Activated CD8-positive, alpha-beta memory T cell treated with anti-CD3 and anti-CD28 coated beads, Interleukin-2, amount 50 U/mL, for 24 hours (primary cell): ENCODE data around the gene ERC2.

ENCODE experiments used
- DNase-seq: peaks from one replicate; pipeline ENCODE4 v3.0.0-alpha.2; 2020; ENCODE audit errors: extremely low read depth

Gene ERC2

GRCh38 chr3:55935241-55935640 is 533.0 kb downstream of the ERC2 start:
- no peak for DNase-seq

- no peak for DNase-seq
Observed at GRCh38 chr3:55934771-55935170, 533.5 kb downstream of the ERC2 start.

- no peak for DNase-seq
Observed at GRCh38 chr3:55929154-55929869, 539.0 kb downstream of the ERC2 start.

- no peak for DNase-seq
Observed at GRCh38 chr3:55923626-55924025, 544.6 kb downstream of the ERC2 start.

DNA sequence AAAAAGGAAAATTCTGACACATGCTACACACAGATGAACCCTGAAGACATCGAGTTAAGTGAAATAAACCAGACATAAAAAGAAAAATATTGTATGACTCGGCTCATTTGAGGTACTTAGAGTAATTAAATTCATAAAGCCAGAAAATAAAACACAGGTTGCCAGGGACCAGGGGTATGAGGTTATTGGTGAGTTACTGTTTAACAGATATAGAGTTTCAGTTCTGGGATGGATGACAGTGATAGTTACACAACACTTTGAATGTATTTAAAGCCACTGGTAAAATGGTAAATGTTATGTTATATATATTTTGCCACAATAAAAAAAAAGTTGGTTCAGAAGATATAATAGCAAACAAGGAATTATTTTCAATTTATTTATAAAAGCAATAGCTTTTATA is 545.1 kb downstream of the ERC2 start:
- no peak for DNase-seq

DNA sequence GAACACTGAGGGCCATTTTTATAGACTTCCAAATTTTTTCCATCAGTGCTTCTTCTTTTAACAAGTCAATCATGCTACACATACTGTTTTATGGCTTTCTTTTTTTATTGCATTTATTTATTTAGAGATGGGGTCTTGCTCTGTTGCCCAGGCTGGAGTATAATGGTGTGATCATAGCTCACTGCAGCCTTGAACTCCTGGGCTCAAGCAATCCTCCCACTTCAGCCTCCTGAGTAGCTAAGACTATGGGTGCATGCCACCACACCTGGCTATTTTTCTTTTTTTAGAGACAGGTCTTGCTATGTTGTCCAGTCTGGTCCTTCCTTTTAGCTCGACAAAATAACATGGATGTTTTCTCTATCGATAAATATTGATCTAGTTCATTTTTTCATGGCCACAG is 555.4 kb downstream of the ERC2 start:
- DNase-seq = no peak

- no peak for DNase-seq
Observed at GRCh38 chr3:55911266-55911665, 557.0 kb downstream of the ERC2 start.

- DNase-seq = no peak
Observed at GRCh38 chr3:55910543-55910942, 557.7 kb downstream of the ERC2 start.

GRCh38 chr3:55909373-55909772 is 558.9 kb downstream of the ERC2 start:
- DNase-seq = no peak

GRCh38 chr3:55907616-55908015 is 560.7 kb downstream of the ERC2 start:
- no peak for DNase-seq

- DNase-seq = no peak
Observed at GRCh38 chr3:55906896-55907295, 561.4 kb downstream of the ERC2 start.

DNA sequence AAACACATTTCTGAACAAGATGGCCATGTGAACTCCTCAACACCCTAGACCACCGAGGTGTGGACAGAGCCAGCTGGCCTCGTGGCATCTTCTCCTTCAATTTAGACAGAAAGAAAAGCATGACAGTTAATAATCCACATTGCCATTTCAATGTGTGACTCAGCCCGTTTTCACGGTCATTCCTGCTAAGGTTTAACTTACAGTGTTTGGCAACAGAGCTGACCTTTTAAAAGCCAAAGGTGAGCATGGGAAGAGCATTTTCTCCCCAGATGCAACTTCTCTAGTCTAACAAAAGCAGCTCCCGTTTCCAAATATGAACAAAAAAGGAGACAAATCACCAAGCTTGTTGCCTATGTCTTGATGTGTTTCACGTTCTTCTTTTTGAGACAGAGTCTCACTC is 563.6 kb downstream of the ERC2 start:
- no peak for DNase-seq

DNA sequence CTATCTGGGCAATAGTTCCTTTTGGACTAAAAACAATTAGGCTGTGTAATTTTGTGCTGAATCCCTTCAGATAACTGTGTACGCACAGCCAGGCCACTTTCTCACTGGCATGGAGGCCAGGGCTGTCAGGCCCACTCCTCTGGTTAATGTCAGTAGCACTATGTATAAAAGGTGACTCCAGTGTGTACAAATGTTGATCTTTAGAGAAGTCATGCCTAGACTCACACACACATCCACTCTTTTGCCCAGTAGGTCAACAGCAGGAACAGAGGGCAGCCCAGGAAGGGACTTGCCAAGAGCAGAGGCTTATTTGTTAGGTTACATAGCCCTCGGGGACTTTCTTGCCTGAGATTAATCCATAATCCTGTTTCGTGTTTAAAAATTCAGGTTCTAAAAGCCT is 564.6 kb downstream of the ERC2 start:
- DNase-seq = no peak

- DNase-seq = no peak
Observed at GRCh38 chr3:55902221-55902900, 565.9 kb downstream of the ERC2 start.

DNA sequence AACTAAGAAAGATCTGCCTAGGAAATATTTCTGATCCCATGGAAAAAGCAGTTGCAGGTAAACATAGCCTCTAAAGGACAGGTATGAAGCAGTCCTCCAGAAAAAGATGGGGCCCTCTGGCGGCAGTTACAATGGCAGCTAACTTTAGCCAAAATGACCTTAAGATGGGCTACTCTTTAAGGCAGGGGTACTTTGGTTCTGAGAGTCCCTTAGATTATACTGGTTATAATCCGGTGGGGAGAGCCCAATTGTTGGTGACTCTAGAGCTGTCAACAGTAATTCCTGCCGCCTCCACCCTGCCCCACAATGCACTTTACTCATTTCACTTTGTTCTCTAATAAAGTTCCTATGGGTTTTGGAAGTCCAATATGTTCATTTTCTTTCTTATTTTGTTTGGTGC is 568.4 kb downstream of the ERC2 start:
- DNase-seq = no peak

GRCh38 chr3:55897573-55898224 is 570.6 kb downstream of the ERC2 start:
- DNase-seq = no peak

GRCh38 chr3:55895897-55896566 is 572.2 kb downstream of the ERC2 start:
- DNase-seq = no peak

DNA sequence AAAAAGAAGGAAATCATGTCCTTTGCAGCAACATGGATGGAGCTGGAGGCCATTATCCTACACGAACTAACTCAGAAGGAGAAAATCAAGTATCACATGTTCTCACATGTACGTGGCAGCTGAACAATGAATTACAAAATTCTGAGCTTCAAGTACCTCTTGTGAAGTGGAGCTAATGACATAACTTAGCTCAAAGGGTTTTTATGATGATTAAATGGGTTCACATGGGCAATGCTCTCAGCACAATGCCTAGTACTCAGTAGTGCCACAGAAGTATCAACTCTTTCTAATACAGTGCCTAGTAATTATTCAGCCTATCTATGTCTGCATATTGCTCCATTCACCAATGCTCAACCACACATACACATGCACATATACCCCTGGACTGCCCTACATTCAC is 573.7 kb downstream of the ERC2 start:
- DNase-seq = no peak

DNA sequence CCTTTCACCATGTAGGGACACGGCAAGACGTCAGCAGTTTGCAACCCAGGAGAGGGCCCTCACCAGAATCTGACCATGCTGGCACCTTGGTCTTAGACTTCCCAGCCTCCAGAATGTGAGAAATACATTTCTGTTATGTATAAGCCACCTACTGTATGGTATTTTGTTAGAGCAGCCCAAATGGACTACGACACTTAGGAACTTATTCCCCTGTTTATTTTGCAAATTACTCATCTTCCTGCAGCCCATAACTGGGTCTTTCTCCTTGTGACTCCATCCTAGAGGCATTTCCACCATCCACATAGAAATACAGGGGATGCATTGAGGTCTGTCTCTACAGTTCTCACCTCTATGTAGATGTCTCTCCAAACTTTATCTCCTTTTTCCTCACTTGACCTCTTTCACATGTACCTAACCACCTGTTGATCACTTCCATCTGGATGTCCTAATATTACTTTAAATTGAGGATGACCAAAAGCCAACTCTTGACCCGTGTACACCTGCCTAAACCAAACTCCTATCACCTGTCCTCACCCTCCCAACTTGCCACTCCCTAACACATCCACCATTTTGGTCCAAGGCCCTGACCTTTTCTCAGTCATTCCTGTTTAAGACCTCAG is 575.1 kb downstream of the ERC2 start:
- DNase-seq = no peak

DNA sequence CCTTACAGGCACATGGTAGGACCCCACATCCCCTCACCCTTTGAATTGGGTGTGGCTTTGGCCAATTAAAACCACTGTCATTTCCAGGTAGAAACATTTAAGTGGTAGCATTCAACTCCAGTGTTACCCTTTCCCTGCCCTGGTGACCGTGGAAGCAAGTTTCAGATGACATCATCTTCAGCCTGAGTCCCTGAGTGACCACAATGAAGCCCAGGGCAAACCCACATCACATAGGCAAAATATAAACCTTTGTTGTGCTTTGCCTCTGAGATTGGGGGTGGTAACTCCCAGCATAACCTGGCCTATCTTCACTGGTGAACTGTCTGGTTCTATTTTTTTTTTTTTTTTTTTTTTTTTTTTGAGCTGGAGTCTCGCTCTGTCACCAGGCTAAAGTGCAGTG is 577.2 kb downstream of the ERC2 start:
- no peak for DNase-seq

DNA sequence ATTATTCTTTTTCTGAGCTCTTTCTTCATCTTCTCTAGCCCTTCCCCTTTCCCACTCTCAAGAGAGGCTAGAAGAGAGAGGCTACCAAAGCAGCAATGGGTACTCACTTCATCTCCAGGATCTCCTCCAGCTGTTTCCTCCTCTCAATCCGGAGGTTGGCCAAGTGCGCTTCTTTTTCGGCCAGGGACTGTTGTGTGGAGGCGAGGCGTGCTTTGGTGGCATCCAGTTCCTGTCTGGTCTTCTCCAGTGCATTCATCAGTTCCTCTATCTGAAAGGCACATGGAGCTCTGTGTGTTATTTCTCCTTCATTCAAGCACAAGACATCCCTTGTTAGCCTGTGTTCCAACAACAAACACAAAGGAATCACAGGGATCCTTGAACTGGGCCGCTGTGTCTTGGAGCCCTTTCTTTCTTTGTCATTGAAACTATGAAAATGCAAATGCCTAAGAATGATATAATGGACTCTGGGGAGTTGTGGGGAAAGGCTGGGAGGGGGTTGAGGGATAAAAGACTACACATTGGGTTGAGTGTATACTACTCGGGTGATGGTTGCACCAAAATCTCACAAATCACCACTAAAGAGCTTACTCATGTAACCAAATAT is 579.9 kb downstream of the ERC2 start:
- DNase-seq = no peak

- no peak for DNase-seq
Observed at GRCh38 chr3:55885721-55886120, 582.5 kb downstream of the ERC2 start.
